ENCODE measurements around the gene GNGT2. TPM values are rescaled to one million over a fixed set of nuclear protein-coding genes. Genes with fewer than 3 reads are reported as not detected.

The GNGT2 gene
- total and polyA plus RNA-seq, 2 of the 4 experiments (the other 2 are of a cell fraction): 0.18 to 0.79 TPM

DNA sequence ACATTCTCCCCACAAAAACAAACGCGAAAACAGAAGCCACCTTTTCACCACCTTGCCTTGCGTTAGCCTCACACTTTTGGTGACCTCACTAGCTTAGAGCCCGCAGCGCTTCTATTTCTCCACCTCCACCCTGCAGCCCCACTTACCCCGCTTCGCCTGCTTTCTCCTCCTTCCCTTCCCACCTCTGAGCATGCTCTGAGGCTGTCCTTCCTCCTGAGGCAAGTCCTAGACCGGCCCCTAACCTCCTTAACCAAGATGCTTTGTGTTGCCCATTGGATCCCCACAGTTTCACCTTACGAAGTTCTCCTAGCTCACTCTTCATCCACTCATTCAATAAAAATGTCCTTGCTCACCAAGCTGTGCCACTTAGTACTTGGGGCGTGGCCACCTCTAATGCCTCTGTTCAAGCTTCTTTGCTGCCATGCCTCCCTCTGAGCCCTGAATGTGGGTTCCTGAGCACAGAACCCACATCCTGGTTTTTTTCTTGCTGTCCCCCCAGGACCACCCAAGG is 1.3 kb downstream of the GNGT2 start:
- no TSS peak for BruUV-seq (replicated peaks)
- intact Hi-C loops (cut with micrococcal nuclease) (no loop called here), in situ Hi-C loops (cut with MboI; ENCODE audit: low sequenced_read_pairs) (no loop called here), dilution Hi-C loops (cut with HindIII; ENCODE audit: low sequenced_read_pairs, unreplicated experiment) (no loop called here)
- no peak overlapping the region for H2BK20ac ChIP-seq (ENCODE audit: low read depth, low read length)
- peak overlapping the region; percentile 16; the same call in 1 of the 3 replicates for H2BK15ac ChIP-seq (ENCODE audit: low read depth, low read length)
- peak overlapping the region; percentile 56 for H2AK9ac ChIP-seq (replicated peaks; ENCODE audit: low read depth, low read length, poor library complexity)
- H4K91ac ChIP-seq (ENCODE audit: insufficient read depth, low read depth, low read length): no peak overlapping the region
- no peaks in the 10 kb centered on the region for H3K36me3 ChIP-seq (ENCODE audit: control insufficient read depth, insufficient read depth, low read length)
- no peak overlapping the region for H3K4me2 ChIP-seq (ENCODE audit: low read depth, low read length)
- 80% methylated on average over 10 of the region's 10 CpGs; no CpG with 5 or more reads in 1 of the 2 experiments for WGBS, 2 experiments (ENCODE audit: extremely low coverage in 2 of 2, insufficient read length in 1 of 2)
- ChIA-PET CTCF (interaction anchor here (1.4 kb wide), 1 partner anchor 17 kb away, joined by 3 read pairs; no protein-coding TSS in a partner anchor), POLR2A (ENCODE audit: unreplicated experiment) (interaction anchor here (1.4 kb wide), 1 partner anchor 8 kb away, joined by 4 read pairs; no protein-coding TSS in a partner anchor)
- no peaks in the 10 kb centered on the region for H4K20me1 ChIP-seq (ENCODE audit: insufficient read depth, low read length)
- H3K4me1 ChIP-seq (ENCODE audit: control insufficient read depth, insufficient read depth, low read length): peaks cover 9% of the 10 kb centered on the region
- H3K23ac ChIP-seq (ENCODE audit: low read depth, low read length): no peak overlapping the region
- H3K4ac ChIP-seq (ENCODE audit: low read depth, low read length): no peak overlapping the region; the same call in none of the 2 replicates
- H3K27me3 ChIP-seq (ENCODE audit: control insufficient read depth, insufficient read depth, low read length): peaks cover 8% of the 10 kb centered on the region; the same call in 1 of the 2 replicates
- H3K14ac ChIP-seq (replicated peaks; ENCODE audit: low read depth, low read length): 0 out of 2 replicates have a peak overlapping the region, but pooled peaks have one; percentile 41
- no peak overlapping the region for H3K9ac ChIP-seq (ENCODE audit: low read depth, low read length)
- no peak overlapping the region for H3K18ac ChIP-seq (ENCODE audit: low read depth, low read length)
- no peak overlapping the region for H2BK5ac ChIP-seq (ENCODE audit: low read depth, low read length, poor library complexity, severe bottlenecking)
- H3K9me1 ChIP-seq (ENCODE audit: insufficient read depth, low read length): peaks cover 14% of the 10 kb centered on the region
- H2BK120ac ChIP-seq (ENCODE audit: low read depth, low read length): no peak overlapping the region
- H2AK5ac ChIP-seq (ENCODE audit: low read depth, low read length): no peak overlapping the region; the same call in 1 of the 2 replicates
- H3K4me3 ChIP-seq (ENCODE audit: insufficient read depth, low read depth, low read length): no peak overlapping the region
- H3K27ac ChIP-seq (ENCODE audit: insufficient read depth, low read length): no peak overlapping the region
- H4K8ac ChIP-seq (ENCODE audit: low read depth in 2 of 2, low read length in 2 of 2): peak overlapping the region in 1 of 2 experiments; percentile 24; a peak in 2 of 4 replicates
- no peaks in the 10 kb centered on the region for H3K9me3 ChIP-seq (ENCODE audit: control insufficient read depth, insufficient read depth, low read length)
- peak overlapping the region; percentile 95 for H2AFZ ChIP-seq (replicated peaks; ENCODE audit: low read length, poor library complexity)
- no peaks in the 10 kb centered on the region for H3K79me1 ChIP-seq (ENCODE audit: low read depth in 1 of 2, low read length in 2 of 2)
- DNase-seq (no peak), ATAC-seq (ENCODE audit: low read depth) (no peak)
- no peak overlapping the region for H4K5ac ChIP-seq (ENCODE audit: low read depth, low read length)
- TF ChIP-seq MAZ (IDR thresholded peaks at IDR 0.05; ENCODE audit: borderline replicate concordance, low read depth, low read length) (no peak), RAD21 (IDR thresholded peaks at IDR 0.05; ENCODE audit: low read length) (no peak), FOS (IDR thresholded peaks at IDR 0.05; ENCODE audit: low read depth, low read length) (no peak), NFE2L2 (IDR thresholded peaks at IDR 0.05; ENCODE audit: low read depth, low read length) (no peak), POLR2A (IDR thresholded peaks at IDR 0.05; ENCODE audit: low read depth, low read length) (no peak), SMC3 (IDR thresholded peaks at IDR 0.05; ENCODE audit: low read depth, low read length) (no peak), MXI1 (IDR thresholded peaks at IDR 0.05; ENCODE audit: borderline replicate concordance, low read depth, low read length) (no peak), CEBPB (IDR thresholded peaks at IDR 0.05; ENCODE audit: low read depth, low read length) (no peak), BHLHE40 (IDR thresholded peaks at IDR 0.05; ENCODE audit: low read depth, low read length) (no peak), RFX5 (IDR thresholded peaks at IDR 0.05; ENCODE audit: low read depth, low read length) (no peak), MAFK (IDR thresholded peaks at IDR 0.05; ENCODE audit: low read depth, low read length) (no peak), RCOR1 (IDR thresholded peaks at IDR 0.05; ENCODE audit: insufficient replicate concordance, low read length) (no peak), CHD1 (IDR thresholded peaks at IDR 0.05; ENCODE audit: low read depth, low read length) (no peak)
- TF ChIP-seq, protein P1, sequence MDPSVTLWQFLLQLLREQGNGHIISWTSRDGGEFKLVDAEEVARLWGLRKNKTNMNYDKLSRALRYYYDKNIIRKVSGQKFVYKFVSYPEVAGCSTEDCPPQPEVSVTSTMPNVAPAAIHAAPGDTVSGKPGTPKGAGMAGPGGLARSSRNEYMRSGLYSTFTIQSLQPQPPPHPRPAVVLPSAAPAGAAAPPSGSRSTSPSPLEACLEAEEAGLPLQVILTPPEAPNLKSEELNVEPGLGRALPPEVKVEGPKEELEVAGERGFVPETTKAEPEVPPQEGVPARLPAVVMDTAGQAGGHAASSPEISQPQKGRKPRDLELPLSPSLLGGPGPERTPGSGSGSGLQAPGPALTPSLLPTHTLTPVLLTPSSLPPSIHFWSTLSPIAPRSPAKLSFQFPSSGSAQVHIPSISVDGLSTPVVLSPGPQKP (IDR thresholded peaks at IDR 0.05; ENCODE audit: borderline replicate concordance, low read depth, low read length): no peak
- TF ChIP-seq, protein P2, sequence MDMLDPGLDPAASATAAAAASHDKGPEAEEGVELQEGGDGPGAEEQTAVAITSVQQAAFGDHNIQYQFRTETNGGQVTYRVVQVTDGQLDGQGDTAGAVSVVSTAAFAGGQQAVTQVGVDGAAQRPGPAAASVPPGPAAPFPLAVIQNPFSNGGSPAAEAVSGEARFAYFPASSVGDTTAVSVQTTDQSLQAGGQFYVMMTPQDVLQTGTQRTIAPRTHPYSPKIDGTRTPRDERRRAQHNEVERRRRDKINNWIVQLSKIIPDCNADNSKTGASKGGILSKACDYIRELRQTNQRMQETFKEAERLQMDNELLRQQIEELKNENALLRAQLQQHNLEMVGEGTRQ (IDR thresholded peaks at IDR 0.05; ENCODE audit: low read depth, low read length): no peak
- TF ChIP-seq, protein P3, sequence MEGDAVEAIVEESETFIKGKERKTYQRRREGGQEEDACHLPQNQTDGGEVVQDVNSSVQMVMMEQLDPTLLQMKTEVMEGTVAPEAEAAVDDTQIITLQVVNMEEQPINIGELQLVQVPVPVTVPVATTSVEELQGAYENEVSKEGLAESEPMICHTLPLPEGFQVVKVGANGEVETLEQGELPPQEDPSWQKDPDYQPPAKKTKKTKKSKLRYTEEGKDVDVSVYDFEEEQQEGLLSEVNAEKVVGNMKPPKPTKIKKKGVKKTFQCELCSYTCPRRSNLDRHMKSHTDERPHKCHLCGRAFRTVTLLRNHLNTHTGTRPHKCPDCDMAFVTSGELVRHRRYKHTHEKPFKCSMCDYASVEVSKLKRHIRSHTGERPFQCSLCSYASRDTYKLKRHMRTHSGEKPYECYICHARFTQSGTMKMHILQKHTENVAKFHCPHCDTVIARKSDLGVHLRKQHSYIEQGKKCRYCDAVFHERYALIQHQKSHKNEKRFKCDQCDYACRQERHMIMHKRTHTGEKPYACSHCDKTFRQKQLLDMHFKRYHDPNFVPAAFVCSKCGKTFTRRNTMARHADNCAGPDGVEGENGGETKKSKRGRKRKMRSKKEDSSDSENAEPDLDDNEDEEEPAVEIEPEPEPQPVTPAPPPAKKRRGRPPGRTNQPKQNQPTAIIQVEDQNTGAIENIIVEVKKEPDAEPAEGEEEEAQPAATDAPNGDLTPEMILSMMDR (conservative IDR thresholded peaks at IDR 0.05; ENCODE audit: low read depth, low read length): no peak
- no peak overlapping the region for H3K56ac ChIP-seq (ENCODE audit: extremely low read depth, insufficient read depth, low read length)

Measured in IMR-90 (cell line).